Psoas muscle (tissue), 8 donors: ENCODE data around the gene NUP210L. TPM values are rescaled to one million over a fixed set of nuclear protein-coding genes. Genes with fewer than 3 reads are reported as not detected.
A peak's percentile ranks its signal among the peaks of the same experiment; 100 is the strongest.

Experiments used
- ATAC-seq, 4 donors: fragments of 200-7000 bp; cut with Tn5 transposase; one replicate each; pipeline ENCODE4 v1.9.1; 2020; ENCODE audit warnings: moderate library complexity in 3 of 4, mild to moderate bottlenecking in 2 of 4
- DNase-seq, 2 donors: peaks; one replicate each; pipeline ENCODE4 v3.0.0-alpha.2; 2020
- H3K27ac ChIP-seq: fragments of 200-600 bp; one replicate; pipeline ENCODE4 v1.8.0; 2022
- H3K27me3 ChIP-seq, 3 donors: fragments of 200-600 bp in 1 of 3; one replicate each; pipeline versions ENCODE4 v1.6.1 to v1.8.0; 2013 to 2022; ENCODE audit warnings: low read length in 2 of 3, mild to moderate bottlenecking in 2 of 3, moderate library complexity in 1 of 3; ENCODE audit not compliant: insufficient read depth in 3 of 3
- H3K36me3 ChIP-seq, 2 donors: fragments of 200-600 bp in 1 of 2; one replicate each; pipeline versions ENCODE4 v1.6.1 to v1.8.0; 2013 to 2022; ENCODE audit warnings: low read depth in 1 of 2, mild to moderate bottlenecking in 1 of 2, moderate library complexity in 1 of 2; ENCODE audit not compliant: insufficient read depth in 1 of 2
- H3K4me1 ChIP-seq: fragments of 200-600 bp; one replicate; pipeline ENCODE4 v1.8.0; 2022
- H3K4me3 ChIP-seq: fragments of 200-600 bp; one replicate; pipeline ENCODE4 v1.8.0; 2022; ENCODE audit warnings: mild to moderate bottlenecking
- H3K9me3 ChIP-seq: fragments of 200-600 bp; one replicate; pipeline ENCODE4 v1.8.0; 2022
- WGBS, 3 donors: extraction: QIAGEN DNeasy Blood & Tissue Kit; methylation state at CpG; one replicate each; pipeline versions ENCODE4 v1.1.6 to v1.1.7; 2013; 5-methylcytosine and 5-hydroxymethylcytosine counted together
- intact Hi-C, 2 donors: fragments of 100-400 bp; cut with DNase I; formaldehyde crosslinking; loops; one replicate each; pipeline versions ENCODE4 v1.11.0 to v1.14.2; 2022
- polyA plus RNA-seq, 3 donors: library from polyadenylated mRNA; stranded (reverse); fragments of 200-250 nt; gene quantifications; one replicate each; pipeline ENCODE4 v1.2.3, GENCODE V29; 2013
- total RNA-seq, 4 donors: library from RNA; stranded (reverse); fragmentation: NEBNext Ultra II Directional in 2 of 4; extraction: Animal tissue kit (Norgen Biotek cat#: 25700) in 2 of 4; gene quantifications; one replicate each; pipeline versions ENCODE4 v1.2.1 to v1.2.4, GENCODE V29; 2021 to 2023
- TF ChIP-seq, protein P1 (sequence below): fragments of 200-600 bp; IDR thresholded peaks from one replicate; pipeline ENCODE4 v1.8.0; 2022; ENCODE audit warnings: antibody characterized with exemption
- donor health status: healthy with polysubstance abuse.
- donor health status: DM: no; HTN: no; CAD: no; lungs with moderate emphysema.
- donor health status: Bipolar disorder and iron deficiency.
- donor health status: healthy.
- donor health status: DM: yes; HTN: yes; CAD: no.
- donor health status: DM: no; HTN: no; CAD: no.
- donor health status: DM: no; HTN: no; CAD: no.
- donor health status: DM: yes; HTN: yes; CAD: no.

Gene NUP210L
- total and polyA plus RNA-seq, 7 donors: 0.01 to 3.0 (median 0.19) TPM; not detected in 2

DNA sequence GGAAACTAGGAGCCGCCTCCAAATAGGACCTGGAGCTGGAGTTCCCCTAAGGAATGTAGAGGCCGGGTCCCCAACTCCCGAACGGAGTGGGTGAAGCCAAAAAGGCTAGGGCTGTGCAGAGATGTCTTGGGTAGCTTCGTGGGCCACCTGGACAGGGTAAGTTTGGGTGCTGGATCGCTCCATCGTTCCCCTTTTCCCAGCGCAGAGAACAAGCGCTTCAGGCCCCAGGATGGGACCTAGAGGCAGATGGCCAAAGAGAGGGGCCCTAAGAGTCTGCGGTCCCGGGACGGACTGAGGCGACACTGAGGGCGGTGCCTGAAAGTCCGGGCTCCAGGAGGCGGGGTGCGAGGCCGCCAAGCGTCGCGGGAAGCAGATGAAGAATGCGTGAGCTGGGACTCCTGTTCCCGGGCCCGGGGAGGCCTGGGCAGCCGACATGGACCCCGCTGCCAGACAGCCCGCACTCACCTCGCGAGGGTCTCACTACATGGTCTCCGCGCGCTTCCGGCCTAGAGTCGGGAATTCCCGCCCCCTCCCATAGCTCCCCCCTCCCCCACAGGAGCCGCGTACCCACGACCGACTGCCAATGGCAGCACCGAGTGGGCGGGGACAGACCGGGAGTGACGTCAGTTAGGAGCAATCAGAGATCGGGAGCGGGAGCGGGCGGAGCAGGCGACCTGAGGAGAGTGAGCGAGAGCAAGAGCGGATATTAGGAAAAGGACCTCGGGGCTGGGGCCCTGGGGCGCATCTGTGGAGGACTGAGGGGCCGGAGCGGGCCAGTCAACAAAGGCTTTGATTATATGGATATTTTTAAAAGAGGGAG is 191.6 kb downstream of the NUP210L start, which contains the start of gene SLC39A1:
SLC39A1 (minus strand) TSS at position 508 of the 820 bp plus-strand sequence. CDS start 822 bp downstream, outside the sequence.
- TF ChIP-seq, protein P1, sequence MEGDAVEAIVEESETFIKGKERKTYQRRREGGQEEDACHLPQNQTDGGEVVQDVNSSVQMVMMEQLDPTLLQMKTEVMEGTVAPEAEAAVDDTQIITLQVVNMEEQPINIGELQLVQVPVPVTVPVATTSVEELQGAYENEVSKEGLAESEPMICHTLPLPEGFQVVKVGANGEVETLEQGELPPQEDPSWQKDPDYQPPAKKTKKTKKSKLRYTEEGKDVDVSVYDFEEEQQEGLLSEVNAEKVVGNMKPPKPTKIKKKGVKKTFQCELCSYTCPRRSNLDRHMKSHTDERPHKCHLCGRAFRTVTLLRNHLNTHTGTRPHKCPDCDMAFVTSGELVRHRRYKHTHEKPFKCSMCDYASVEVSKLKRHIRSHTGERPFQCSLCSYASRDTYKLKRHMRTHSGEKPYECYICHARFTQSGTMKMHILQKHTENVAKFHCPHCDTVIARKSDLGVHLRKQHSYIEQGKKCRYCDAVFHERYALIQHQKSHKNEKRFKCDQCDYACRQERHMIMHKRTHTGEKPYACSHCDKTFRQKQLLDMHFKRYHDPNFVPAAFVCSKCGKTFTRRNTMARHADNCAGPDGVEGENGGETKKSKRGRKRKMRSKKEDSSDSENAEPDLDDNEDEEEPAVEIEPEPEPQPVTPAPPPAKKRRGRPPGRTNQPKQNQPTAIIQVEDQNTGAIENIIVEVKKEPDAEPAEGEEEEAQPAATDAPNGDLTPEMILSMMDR: no peak
- DNase-seq (peak; percentile 98 to 99), ATAC-seq (peak; percentile 76 to 80 (median 79))
- peak within 1 kb of the TSS; percentile 75 for H3K4me3 ChIP-seq
- WGBS, 3 donors: 0 to 1% (median 1%) methylated on average over 51 to 54 of the region's 54 CpGs
- peaks cover 47% of the 10 kb centered on the region for H3K4me1 ChIP-seq
- H3K9me3 ChIP-seq: no peaks in the 10 kb centered on the region
- H3K27me3 ChIP-seq: no peaks in the 10 kb centered on the region
- H3K27ac ChIP-seq: peak within 1 kb of the TSS; percentile 90
- peaks cover 4 to 22% of the 10 kb centered on the region in 2 donors for H3K36me3 ChIP-seq
- intact Hi-C loops: no loop called here

DNA sequence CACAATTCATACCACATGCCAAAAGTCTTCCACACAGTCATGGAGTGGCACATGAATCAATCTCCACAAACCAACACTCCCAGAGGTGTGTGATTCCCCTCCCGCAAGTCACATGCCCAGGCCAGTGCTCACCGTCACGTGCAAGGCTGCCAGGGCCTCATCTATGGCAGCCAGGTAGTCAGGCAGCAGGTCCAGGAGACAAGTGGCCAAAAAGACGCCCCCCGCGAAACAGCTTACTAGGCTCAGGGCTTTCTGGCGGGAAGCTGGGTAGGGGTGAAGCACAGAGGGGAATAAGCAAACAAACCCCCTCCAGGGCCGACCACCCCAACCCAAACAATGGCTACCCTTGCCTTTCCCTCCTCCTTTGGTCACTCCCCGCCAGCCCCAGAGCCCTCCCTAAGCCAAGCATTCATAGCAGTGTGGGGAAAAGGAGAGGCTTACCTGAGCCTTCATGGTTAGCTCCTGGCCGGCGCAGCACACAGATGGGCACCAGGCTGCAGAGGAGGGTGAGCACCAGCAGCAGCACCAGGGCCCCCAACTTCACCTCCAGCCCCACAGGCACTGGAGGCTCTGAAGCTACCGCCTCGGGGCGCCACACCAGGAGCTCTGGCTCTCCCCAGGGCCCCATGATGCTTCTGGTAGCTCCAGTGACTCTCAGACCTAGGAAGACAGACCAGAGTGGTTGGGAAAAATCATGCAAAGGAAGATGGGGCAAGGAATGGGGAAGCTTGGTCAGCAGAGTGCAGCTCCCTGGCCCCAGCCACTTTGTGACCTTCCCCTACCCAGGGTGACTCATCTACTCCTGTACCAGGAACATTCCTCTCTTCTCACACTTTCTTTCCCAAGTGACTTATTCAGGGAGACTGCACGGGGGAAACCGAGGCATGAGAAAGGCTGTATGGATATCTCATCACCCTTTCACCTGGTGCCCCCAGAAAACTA is 192.5 kb downstream of the NUP210L start:
- ATAC-seq: peak; percentile 15 to 51 (median 40)
- Histone ChIP-seq H3K4me3 (peak overlapping the region; percentile 75), H3K4me1 (peaks cover 49% of the 10 kb centered on the region), H3K9me3 (no peaks in the 10 kb centered on the region), H3K36me3 (peaks cover 4 to 22% of the 10 kb centered on the region in 2 donors), H3K27me3 (no peaks in the 10 kb centered on the region), H3K27ac (peak overlapping the region; percentile 90)
- intact Hi-C loops: no loop called here
- WGBS, 3 donors: 40 to 42% (median 41%) methylated on average over 14 to 16 of the region's 16 CpGs
- TF ChIP-seq, protein P1: no peak
- peak; percentile 60 to 78 for DNase-seq

DNA sequence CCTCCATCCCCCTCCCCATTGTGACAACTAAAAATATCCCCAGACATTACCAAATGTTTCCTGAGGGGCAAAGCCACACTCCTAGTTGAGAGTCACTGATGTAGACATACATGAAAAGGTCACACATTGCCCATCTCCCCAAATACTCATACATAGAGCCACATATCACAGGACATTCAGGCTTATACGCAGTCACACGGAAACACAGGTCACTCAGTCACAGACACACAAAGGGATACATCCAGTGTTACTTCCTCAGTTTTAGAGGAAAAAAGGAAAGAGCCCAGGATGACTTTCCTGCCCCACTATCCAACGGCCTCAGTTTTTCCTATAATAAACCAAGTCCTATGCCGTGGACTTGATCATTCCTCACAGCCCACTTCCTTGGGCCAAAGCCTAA is 193.5 kb downstream of the NUP210L start:
- Histone ChIP-seq H3K4me3 (peak overlapping the region; percentile 75), H3K4me1 (peaks cover 55% of the 10 kb centered on the region), H3K27me3 (no peaks in the 10 kb centered on the region), H3K36me3 (peaks cover 4 to 22% of the 10 kb centered on the region in 2 donors), H3K9me3 (no peaks in the 10 kb centered on the region), H3K27ac (peak overlapping the region; percentile 90)
- WGBS, 3 donors: 76 to 80% (median 78%) methylated on average over 4 of the region's 4 CpGs
- DNase-seq (no peak), ATAC-seq (no peak)
- TF ChIP-seq, protein P1: no peak
- intact Hi-C loops: no loop called here

DNA sequence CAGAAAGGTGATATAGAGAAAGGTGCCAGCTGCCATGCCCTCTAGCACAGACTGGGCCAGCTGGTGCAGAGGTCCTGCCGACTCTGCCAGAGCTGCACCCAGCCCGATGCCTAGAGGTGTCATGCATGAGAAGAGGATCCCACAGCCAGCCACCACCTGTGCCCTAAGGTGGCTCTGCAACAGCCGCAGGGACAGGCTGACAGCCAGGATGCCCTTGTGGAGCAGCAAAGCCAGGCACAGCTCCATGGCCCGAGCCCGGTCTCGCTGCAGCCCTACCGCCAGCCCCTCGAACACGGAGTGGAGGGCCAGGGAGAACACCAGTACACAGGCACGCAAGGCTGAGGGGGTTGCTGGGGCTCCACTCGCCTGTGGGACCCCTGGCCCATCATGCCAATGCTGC is 194.7 kb downstream of the NUP210L start:
- Histone ChIP-seq H3K9me3 (no peaks in the 10 kb centered on the region), H3K27me3 (no peaks in the 10 kb centered on the region), H3K4me3 (no peak overlapping the region), H3K4me1 (peaks cover 52% of the 10 kb centered on the region), H3K27ac (peak overlapping the region; percentile 93), H3K36me3 (peaks cover 4 to 22% of the 10 kb centered on the region in 2 donors)
- TF ChIP-seq, protein P1: no peak
- ATAC-seq: no peak
- 38 to 54% (median 48%) methylated on average over 11 of the region's 11 CpGs for WGBS, 3 donors
- intact Hi-C loops: no loop called here
- peak in 1 of 2 donors; percentile 58 for DNase-seq
